Fibroblast of the aortic adventitia (primary cell): ENCODE data around the gene RGS6. TPM values are rescaled to one million over a fixed set of nuclear protein-coding genes. Genes with fewer than 3 reads are reported as not detected.

Experiments
- DNase-seq: peaks from one replicate; pipeline ENCODE4 v3.0.0-alpha.2; 2010; ENCODE audit warnings: low read depth
- H3K4me3 ChIP-seq: 2 replicates; pipeline ENCODE4 v1.5.1; 2011; ENCODE audit warnings: low read depth, mild to moderate bottlenecking, control low read depth, low read length, moderate library complexity
- CTCF ChIP-seq: IDR thresholded peaks from 2 replicates; pipeline ENCODE4 v1.5.1; 2011; ENCODE audit warnings: mild to moderate bottlenecking, low read length, control low read depth, inconsistent platforms; ENCODE audit not compliant: insufficient read depth
- total RNA-seq: library from RNA; depleted of rRNA; stranded (reverse); fragments of >200 nt; gene quantifications from 2 replicates; pipeline ENCODE4 v1.2.3, GENCODE V29; 2012; ENCODE audit warnings: low replicate concordance

Gene RGS6
- total RNA-seq, 1 donor: not detected

- H3K4me3 ChIP-seq: no peak overlapping the region
- DNase-seq: no peak
- TF ChIP-seq CTCF: no peak
These were observed 232.4 kb downstream of the RGS6 start for GRCh38 chr14:72164420-72165228.

GRCh38 chr14:72165229-72165698 is 233.0 kb downstream of the RGS6 start:
- TF ChIP-seq CTCF: no peak
- no peak for DNase-seq
- H3K4me3 ChIP-seq: no peak overlapping the region

GRCh38 chr14:72169521-72169920 is 237.3 kb downstream of the RGS6 start:
- no peak overlapping the region for H3K4me3 ChIP-seq
- no peak for DNase-seq
- TF ChIP-seq CTCF: no peak

GRCh38 chr14:72172049-72172448 is 239.8 kb downstream of the RGS6 start:
- DNase-seq: no peak
- H3K4me3 ChIP-seq: no peak overlapping the region
- TF ChIP-seq CTCF: no peak

- H3K4me3 ChIP-seq: no peak overlapping the region
- DNase-seq: no peak
- no peak for TF ChIP-seq CTCF
These were observed 240.4 kb downstream of the RGS6 start for GRCh38 chr14:72172597-72172996.

- DNase-seq: no peak
- no peak for TF ChIP-seq CTCF
- H3K4me3 ChIP-seq: no peak overlapping the region
These were observed 240.9 kb downstream of the RGS6 start for GRCh38 chr14:72173038-72173720.
